Naive B cell (primary cell): ENCODE measurements around the gene RPTOR. TPM values are rescaled to one million over a fixed set of nuclear protein-coding genes. Genes with fewer than 3 reads are reported as not detected.

ENCODE experiments used
- ATAC-seq, 2 donors: fragments of 150-1000 bp; cut with Tn5 transposase; 2 replicates each; pipeline ENCODE4 v1.10.0; 2021; ENCODE audit warnings: low read depth in 2 of 2, mild to moderate bottlenecking in 2 of 2, moderate library complexity in 2 of 2
- DNase-seq: peaks from one replicate; pipeline ENCODE4 v3.0.0; 2022
- H3K27ac Mint-ChIP-seq, 6 donors: one replicate each; pipeline ENCODE4 v1.8.0; 2020 to 2022; ENCODE audit warnings: mild to moderate bottlenecking in 6 of 6, mixed read lengths in 6 of 6, moderate library complexity in 5 of 6, inconsistent platforms in 2 of 6
- H3K27me3 Mint-ChIP-seq, 3 donors: one replicate each; pipeline ENCODE4 v1.8.0; 2021 to 2022; ENCODE audit warnings: mixed read lengths in 3 of 3, mild to moderate bottlenecking in 1 of 3
- H3K36me3 Mint-ChIP-seq, 2 donors: one replicate each; pipeline ENCODE4 v1.8.0; 2020 to 2022; ENCODE audit warnings: mixed read lengths in 2 of 2, inconsistent platforms in 1 of 2, mild to moderate bottlenecking in 1 of 2
- H3K4me1 Mint-ChIP-seq, 3 donors: one replicate each; pipeline ENCODE4 v1.8.0; 2020 to 2022; ENCODE audit warnings: mixed read lengths in 3 of 3, inconsistent platforms in 1 of 3, mild to moderate bottlenecking in 1 of 3, moderate library complexity in 1 of 3
- H3K4me3 Mint-ChIP-seq, 8 donors: one replicate each; pipeline ENCODE4 v1.8.0; 2020 to 2022; ENCODE audit warnings: mild to moderate bottlenecking in 8 of 8, mixed read lengths in 8 of 8, moderate library complexity in 8 of 8, inconsistent platforms in 2 of 8
- H3K9me3 Mint-ChIP-seq, 7 donors: one replicate each; pipeline ENCODE4 v1.8.0; 2020 to 2022; ENCODE audit warnings: mixed read lengths in 7 of 7, mild to moderate bottlenecking in 5 of 7, inconsistent platforms in 2 of 7, moderate library complexity in 1 of 7
- polyA plus RNA-seq, 6 donors: library from polyadenylated mRNA; unstranded; fragments of 300-500 nt; fragmentation: Illumina TruSeq; gene quantifications; one replicate each; pipeline ENCODE4 v1.2.3, GENCODE V29; 2021; ENCODE audit warnings: low read depth in 6 of 6

Gene RPTOR
- polyA plus RNA-seq, 6 donors from 2014 or later = 5.5 to 13.9 (median 9.0) TPM

DNA sequence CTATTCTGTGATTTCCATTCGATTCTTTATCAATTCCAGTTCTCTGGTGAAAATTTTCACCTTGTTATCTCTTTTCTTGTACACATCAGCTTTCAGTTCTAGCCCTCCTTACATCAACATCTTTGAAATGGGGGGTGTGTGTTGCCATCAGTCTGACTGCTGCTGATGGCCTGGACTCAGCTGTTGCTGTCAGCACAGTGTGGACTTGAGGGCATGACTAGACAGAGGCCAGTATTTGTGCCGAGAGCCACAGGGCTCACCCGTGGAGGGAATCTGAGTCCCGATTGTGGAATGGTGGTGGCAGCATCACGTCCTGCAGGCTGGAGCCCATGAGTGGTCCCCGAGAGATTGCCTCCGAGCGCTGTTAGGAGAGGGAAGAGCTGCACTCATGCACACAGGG lies 114.2 kb downstream of the RPTOR start:
- Mint-ChIP-seq H3K9me3 (peaks cover 0 to 29% (median 9%) of the 10 kb centered on the region in 7 donors), H3K36me3 (peaks cover 0 to 8% of the 10 kb centered on the region in 2 donors), H3K4me3 (no peak overlapping the region), H3K27me3 (no peaks in the 10 kb centered on the region), H3K4me1 (peaks cover 24 to 52% (median 43%) of the 10 kb centered on the region in 3 donors), H3K27ac (no peak overlapping the region)
- DNase-seq = no peak
- no peak for ATAC-seq

DNA sequence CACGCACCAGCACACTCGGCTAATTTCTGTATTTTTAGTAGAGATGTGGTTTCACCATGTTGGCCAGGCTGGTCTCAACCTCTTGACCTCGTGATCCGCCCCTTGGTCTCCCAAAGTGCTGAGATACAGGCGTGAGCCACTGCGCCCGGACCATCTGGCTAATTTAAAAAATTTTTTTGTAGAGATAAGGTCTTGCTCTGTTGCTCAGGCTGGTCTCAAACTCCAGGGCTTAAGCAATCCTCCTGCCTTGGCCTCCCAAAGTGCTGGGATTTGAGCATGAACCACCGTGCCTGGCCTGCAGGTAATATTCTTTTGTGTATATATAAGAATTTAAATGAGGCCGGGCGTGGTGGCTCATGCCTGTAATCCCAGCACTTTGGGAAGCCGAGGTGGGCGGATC lies 115.0 kb downstream of the RPTOR start:
- no peaks in the 10 kb centered on the region for H3K27me3 Mint-ChIP-seq
- DNase-seq = no peak
- H3K36me3 Mint-ChIP-seq = peaks cover 0 to under 1% of the 10 kb centered on the region in 2 donors
- H3K27ac Mint-ChIP-seq = no peak overlapping the region
- no peak overlapping the region for H3K4me3 Mint-ChIP-seq
- peaks cover 0 to 21% (median 6%) of the 10 kb centered on the region in 7 donors for H3K9me3 Mint-ChIP-seq
- ATAC-seq = no peak
- H3K4me1 Mint-ChIP-seq = peaks cover 32 to 53% (median 44%) of the 10 kb centered on the region in 3 donors

DNA sequence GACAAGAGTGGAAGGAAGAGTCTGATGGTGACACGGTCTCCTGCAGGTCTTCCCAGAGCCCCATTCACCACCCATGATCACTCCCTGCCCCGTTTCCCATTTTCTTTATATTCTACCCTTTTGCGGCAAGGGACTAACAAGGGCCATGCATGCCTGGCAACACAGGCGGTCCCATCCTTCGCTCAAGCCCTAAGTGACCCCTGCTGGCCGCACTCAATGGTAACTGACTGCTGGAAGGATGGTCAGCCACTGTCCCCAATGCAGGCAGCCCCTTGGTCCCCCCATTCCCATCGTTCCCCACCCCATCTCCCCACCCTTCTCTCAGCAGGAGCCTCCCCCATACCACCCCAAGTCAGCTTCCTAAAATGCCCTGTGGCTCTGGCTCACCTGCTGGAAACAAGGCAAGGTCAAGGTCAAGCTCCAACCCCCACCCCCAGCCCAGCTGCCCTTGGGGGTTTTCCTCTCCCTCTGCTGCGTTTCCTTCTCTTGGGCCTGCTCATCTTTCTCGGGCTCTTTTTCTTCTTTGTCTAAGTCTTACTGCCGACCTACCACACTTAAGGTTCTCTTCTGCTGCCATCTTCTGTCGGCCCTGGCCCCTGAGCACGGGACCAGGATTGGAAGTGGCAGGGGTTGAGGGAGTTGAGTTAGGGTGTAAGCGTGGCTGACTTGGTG lies 116.0 kb downstream of the RPTOR start:
- Mint-ChIP-seq H3K9me3 (peaks cover 0 to 19% (median 6%) of the 10 kb centered on the region in 7 donors), H3K36me3 (no peaks in the 10 kb centered on the region), H3K4me1 (peaks cover 40 to 59% (median 50%) of the 10 kb centered on the region in 3 donors), H3K27ac (peak overlapping the region in 1 of 6 donors; percentile 44), H3K27me3 (no peaks in the 10 kb centered on the region), H3K4me3 (no peak overlapping the region)
- no peak for ATAC-seq
- DNase-seq = no peak

DNA sequence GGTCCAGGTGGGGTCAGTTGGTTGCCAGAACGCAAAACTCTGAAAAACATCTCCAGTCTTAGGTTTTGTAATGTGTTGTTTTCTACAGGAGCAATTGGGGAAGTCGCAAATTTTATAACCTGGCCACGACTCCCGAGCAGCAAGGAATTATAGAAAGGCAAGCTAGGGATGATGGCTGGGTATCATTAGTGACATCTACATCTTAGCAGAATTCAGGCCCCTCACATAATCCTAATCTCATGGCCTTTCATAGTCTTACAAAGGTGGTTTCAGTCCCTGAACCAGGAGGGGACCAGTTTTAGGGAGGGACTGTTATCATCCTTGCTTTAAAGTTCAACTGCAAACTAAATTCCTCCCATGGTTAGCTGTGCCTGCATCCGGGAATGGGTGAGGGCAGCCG lies 117.9 kb downstream of the RPTOR start:
- no peak for DNase-seq
- no peak for ATAC-seq
- H3K27me3 Mint-ChIP-seq = no peaks in the 10 kb centered on the region
- H3K4me1 Mint-ChIP-seq = peaks cover 55 to 59% (median 56%) of the 10 kb centered on the region in 3 donors
- H3K36me3 Mint-ChIP-seq = no peaks in the 10 kb centered on the region
- peaks cover 0 to 10% (median 2%) of the 10 kb centered on the region in 7 donors for H3K9me3 Mint-ChIP-seq
- no peak overlapping the region for H3K27ac Mint-ChIP-seq
- no peak overlapping the region for H3K4me3 Mint-ChIP-seq

DNA sequence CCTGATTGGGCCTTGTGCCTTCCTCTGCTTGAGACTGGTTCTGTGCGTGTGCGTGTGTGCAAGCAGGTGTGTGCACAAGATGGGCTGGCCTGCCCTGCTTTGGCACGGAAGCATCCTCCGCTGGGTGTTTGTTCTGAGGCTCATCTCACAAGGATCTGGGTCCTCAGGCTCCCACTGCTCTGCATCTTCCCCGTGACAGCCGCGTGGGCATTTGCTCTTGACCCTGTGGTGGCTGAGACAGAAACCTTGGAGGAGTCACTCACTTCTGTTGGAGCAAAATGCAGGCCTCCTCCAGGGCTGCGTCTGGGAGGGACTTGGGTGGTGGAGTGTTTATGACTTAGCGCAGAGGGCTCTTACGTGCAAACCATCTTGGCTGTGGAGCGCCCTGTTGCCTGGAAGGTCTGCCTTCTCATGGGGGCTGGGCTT lies 119.2 kb downstream of the RPTOR start:
- H3K27ac Mint-ChIP-seq = peak overlapping the region in 1 of 6 donors; percentile 52
- DNase-seq (no peak), ATAC-seq (no peak)
- no peaks in the 10 kb centered on the region for H3K27me3 Mint-ChIP-seq
- peak overlapping the region in 1 of 8 donors; percentile 76 for H3K4me3 Mint-ChIP-seq
- H3K4me1 Mint-ChIP-seq = peaks cover 52 to 67% (median 63%) of the 10 kb centered on the region in 3 donors
- peaks cover 0 to 3% (median 0%) of the 10 kb centered on the region in 7 donors for H3K9me3 Mint-ChIP-seq
- no peaks in the 10 kb centered on the region for H3K36me3 Mint-ChIP-seq

DNA sequence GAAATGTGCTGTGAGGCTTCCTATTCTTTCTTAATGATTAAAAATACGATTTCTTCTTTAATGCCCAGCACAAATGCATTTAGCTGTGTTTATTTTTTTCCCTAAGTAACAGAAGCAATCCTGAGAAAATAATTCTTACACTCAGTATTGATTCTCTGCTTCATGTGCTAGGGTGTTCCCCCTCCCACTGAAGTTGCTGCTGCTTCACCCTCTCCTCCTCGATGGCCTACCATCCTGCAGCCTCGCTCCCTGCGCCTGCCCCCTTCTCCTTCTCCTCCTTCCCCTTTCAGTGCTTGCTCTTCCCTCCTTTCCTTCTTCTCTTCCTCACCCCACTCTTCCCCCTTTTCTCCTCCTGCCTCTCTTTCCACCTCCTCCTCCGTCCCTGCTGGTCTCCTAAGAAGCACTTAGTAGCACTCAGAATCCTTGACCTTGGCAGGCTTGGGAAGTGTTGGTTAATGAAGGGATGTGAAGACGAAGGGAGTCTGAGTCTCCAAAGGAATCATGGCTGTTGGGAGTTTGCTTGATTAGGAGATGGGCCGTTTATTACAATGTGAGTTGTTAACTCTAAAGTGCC lies 119.7 kb downstream of the RPTOR start:
- peak overlapping the region in 2 of 6 donors; percentile 31 to 50 for H3K27ac Mint-ChIP-seq
- DNase-seq = no peak
- ATAC-seq = no peak
- peaks cover 0 to 3% (median 0%) of the 10 kb centered on the region in 7 donors for H3K9me3 Mint-ChIP-seq
- H3K4me3 Mint-ChIP-seq = peak overlapping the region; percentile 30 to 76 (median 65)
- H3K4me1 Mint-ChIP-seq = peaks cover 49 to 65% (median 62%) of the 10 kb centered on the region in 3 donors
- no peaks in the 10 kb centered on the region for H3K27me3 Mint-ChIP-seq
- no peaks in the 10 kb centered on the region for H3K36me3 Mint-ChIP-seq

DNA sequence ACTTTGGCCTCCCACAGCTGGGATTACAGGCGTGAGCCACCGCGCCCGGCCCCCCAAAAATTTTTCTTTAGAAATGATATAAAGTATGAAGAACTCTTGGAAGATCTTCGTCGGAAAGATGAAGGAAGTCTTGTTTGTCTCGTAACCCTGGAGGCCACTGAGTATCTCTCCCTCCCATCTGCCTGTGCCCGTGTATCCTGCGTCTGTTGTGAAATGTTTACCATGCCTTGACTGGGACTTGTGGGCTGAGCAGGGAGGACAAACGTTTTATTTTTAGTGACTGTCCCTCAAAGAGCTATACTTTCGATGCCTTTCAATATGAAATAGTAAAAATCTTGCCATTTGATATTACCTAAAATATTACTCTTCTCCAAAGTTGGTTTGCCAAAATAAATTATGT lies 121.2 kb downstream of the RPTOR start:
- peaks cover 44 to 67% (median 66%) of the 10 kb centered on the region in 3 donors for H3K4me1 Mint-ChIP-seq
- peak overlapping the region in 6 of 8 donors; percentile 62 to 87 (median 75) for H3K4me3 Mint-ChIP-seq
- ATAC-seq (no peak), DNase-seq (no peak)
- H3K27me3 Mint-ChIP-seq = no peaks in the 10 kb centered on the region
- peak overlapping the region in 2 of 6 donors; percentile 47 to 50 for H3K27ac Mint-ChIP-seq
- H3K9me3 Mint-ChIP-seq = peaks cover 0 to 3% (median 0%) of the 10 kb centered on the region in 7 donors
- H3K36me3 Mint-ChIP-seq = peaks cover 0 to 2% of the 10 kb centered on the region in 2 donors

DNA sequence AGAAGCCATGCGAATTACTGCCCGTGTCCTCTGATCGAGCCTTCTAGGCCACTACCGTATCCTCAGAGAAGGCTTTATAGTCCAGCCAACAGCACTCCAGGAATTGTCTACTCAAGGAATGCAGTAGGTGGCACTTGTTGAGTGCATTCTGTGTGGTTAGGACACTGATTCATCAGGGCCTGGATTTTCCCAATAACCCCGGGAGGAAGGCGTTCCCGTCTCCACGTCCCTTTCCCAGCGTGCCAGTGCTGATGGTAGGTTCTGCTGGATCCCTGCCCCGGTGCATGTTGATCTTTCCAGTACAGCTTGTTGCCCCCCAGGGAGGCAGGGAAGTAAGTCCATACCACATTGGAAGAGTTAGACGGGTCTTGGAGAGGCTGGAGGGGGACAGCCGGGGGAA lies 122.2 kb downstream of the RPTOR start:
- no peak overlapping the region for H3K4me3 Mint-ChIP-seq
- H3K9me3 Mint-ChIP-seq = peaks cover 0 to 3% (median 0%) of the 10 kb centered on the region in 7 donors
- no peaks in the 10 kb centered on the region for H3K27me3 Mint-ChIP-seq
- peaks cover 6 to 12% of the 10 kb centered on the region in 2 donors for H3K36me3 Mint-ChIP-seq
- ATAC-seq = no peak
- peaks cover 48 to 75% (median 69%) of the 10 kb centered on the region in 3 donors for H3K4me1 Mint-ChIP-seq
- peak overlapping the region in 1 of 6 donors; percentile 90 for H3K27ac Mint-ChIP-seq
- no peak for DNase-seq

DNA sequence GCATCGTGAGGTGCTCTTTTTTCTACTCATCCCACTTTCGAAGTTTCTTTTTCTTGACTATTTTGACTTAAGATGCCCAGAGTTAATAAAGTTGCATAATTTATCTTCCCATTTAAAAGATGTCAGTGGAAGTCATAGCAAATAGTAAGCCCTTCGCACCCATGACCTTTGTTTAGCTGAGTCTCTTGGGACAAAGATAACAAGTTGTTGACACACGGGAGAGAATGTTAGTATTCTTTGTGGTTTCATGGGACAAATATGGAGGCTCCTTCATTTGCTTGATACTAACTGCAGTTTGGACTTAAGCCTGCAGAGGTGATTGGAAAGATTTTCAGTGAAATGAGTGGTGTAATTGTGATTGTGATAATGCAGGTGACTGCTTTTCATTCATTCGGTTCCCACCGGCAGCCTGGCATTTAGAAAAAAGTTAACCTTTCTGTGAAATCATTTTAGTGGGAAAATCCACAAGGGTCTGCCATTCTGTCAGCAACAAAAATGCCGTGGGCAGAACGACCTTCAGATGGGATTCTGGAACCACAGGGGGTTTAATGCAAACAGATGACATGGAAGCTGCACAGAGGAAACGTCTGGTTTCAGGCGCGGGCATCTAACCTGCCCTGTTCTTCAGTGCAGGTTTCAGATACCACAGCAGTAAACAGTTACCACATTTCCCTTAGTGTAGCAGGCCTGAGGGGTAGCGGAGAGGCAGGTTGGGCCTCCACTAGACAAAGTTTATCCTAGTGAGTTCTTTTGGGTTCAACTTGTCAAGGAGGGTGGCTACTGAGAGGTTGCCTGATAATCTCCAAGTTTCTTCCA lies 123.0 kb downstream of the RPTOR start:
- no peak for ATAC-seq
- H3K27ac Mint-ChIP-seq = peak overlapping the region in 3 of 6 donors; percentile 10 to 39 (median 21)

DNA sequence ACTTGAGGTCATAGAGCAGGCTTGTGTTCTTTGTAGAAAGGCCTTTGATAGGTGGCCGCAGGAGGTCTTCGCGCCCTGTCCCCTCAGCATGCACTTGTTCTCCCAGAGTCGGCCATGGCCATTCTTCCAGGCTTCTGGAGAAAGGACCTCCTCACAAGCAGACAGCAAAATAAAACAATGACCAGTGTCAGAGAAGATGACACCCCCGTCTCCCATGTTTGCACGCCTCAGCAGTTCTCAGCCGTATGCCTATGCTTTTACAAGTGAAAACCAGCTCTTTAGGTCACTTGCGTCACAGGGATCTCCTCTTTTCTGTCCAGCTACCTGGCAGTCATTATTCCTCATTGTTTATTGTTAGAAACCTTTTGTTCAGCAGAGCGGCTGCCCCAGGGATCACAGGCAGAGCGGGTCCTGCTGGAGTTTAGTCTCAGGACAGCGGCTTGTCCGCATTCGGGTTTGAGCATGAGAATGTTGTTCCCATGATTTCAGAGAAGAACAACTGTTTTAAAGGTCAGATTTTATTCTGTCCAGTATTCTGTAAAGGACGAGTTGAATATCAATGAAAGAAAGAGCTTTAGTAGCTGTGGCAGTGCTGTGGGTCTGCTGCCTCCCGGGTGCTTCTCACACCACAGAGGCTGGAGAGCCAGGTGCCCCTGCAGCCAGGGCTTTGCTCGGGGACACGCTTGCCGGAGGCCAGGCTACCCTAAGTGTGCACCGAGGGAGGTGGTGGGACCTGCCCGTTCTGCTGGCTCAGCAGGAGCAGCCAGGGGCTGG lies 123.9 kb downstream of the RPTOR start:
- H3K27ac Mint-ChIP-seq = peak overlapping the region in 2 of 6 donors; percentile 38 to 47
- H3K36me3 Mint-ChIP-seq = peaks cover 6 to 13% of the 10 kb centered on the region in 2 donors
- ATAC-seq (no peak), DNase-seq (no peak)
- no peaks in the 10 kb centered on the region for H3K27me3 Mint-ChIP-seq
- peak overlapping the region in 1 of 8 donors; percentile 68 for H3K4me3 Mint-ChIP-seq
- no peaks in the 10 kb centered on the region for H3K9me3 Mint-ChIP-seq
- H3K4me1 Mint-ChIP-seq = peaks cover 43 to 73% (median 66%) of the 10 kb centered on the region in 3 donors

More for the DNA sequence above, 123.0 kb downstream of the RPTOR start:
- Mint-ChIP-seq H3K9me3 (no peaks in the 10 kb centered on the region), H3K36me3 (peaks cover 6 to 13% of the 10 kb centered on the region in 2 donors), H3K4me1 (peaks cover 43 to 72% (median 63%) of the 10 kb centered on the region in 3 donors), H3K4me3 (no peak overlapping the region), H3K27me3 (no peaks in the 10 kb centered on the region)
- DNase-seq = no peak

DNA sequence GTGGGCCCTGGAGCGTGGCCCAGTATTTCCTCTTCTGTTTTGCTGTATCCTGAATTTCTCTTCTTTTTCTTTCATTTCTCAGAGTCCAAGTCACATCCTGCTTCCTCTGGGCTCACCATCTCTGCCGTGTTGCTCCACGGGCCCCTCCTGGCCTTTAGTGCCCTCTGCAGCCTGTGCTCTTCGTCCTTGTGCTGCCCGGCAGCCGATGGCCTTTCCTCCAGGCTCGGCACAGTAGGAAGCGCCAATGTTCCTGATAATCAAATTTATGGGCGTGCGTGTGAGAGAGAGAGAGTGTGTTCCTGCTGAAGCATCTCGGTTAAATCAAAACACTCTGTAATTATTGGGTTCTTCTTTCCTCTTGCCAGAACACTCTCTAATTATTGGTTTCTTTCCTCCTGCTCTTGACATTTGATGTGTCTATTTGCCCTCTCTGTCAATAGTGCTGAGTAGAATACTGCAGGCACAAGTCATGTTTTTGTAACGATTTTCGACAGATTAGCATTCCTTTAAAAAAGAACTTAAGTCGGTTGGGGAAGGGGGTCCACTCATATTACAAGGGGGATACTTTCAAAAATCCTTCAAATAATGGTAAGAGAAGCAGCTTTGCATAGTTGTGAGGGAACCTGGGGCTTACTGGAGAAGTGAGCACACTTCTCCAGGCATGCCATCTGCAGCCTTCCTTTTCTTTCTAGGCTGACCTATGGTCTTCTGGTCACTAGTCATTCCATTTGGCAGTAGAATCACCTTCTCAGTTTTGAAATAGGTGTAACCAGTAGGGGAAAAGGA lies 126.6 kb downstream of the RPTOR start:
- Mint-ChIP-seq H3K27me3 (no peaks in the 10 kb centered on the region), H3K4me3 (no peak overlapping the region), H3K27ac (peak overlapping the region in 2 of 6 donors; percentile 8 to 62), H3K36me3 (peaks cover 6 to 13% of the 10 kb centered on the region in 2 donors), H3K9me3 (no peaks in the 10 kb centered on the region), H3K4me1 (peaks cover 30 to 59% (median 56%) of the 10 kb centered on the region in 3 donors)
- DNase-seq (no peak), ATAC-seq (no peak)

DNA sequence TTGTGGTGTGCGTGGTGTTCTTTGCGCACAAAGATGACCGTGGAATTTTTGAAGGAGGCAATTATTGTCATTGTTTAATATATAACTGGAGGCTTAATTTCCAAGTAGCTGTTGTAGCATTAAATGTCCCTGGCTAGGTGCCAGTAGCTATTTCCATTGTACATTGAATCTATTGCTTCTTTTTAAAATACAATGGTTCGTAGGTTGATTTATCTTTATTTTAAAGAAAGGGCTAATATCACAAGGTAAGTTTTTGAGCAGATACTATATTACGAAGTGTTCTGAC lies 127.1 kb downstream of the RPTOR start:
- peaks cover 6 to 13% of the 10 kb centered on the region in 2 donors for H3K36me3 Mint-ChIP-seq
- no peaks in the 10 kb centered on the region for H3K27me3 Mint-ChIP-seq
- no peak overlapping the region for H3K4me3 Mint-ChIP-seq
- no peak for ATAC-seq
- no peak overlapping the region for H3K27ac Mint-ChIP-seq
- peaks cover 30 to 60% (median 51%) of the 10 kb centered on the region in 3 donors for H3K4me1 Mint-ChIP-seq
- no peaks in the 10 kb centered on the region for H3K9me3 Mint-ChIP-seq
- no peak for DNase-seq
